PC-3 (cell line): ENCODE measurements around the gene RNF14. TPM values are rescaled to one million over a fixed set of nuclear protein-coding genes. Genes with fewer than 3 reads are reported as not detected.
A peak's percentile ranks its signal among the peaks of the same experiment; 100 is the strongest.

Experiments
- ATAC-seq: fragments of 200-7000 bp; cut with Tn5 transposase; 2 replicates; pipeline ENCODE4 v1.9.1; 2020; ENCODE audit warnings: mild to moderate bottlenecking, moderate library complexity
- BruUV-seq: library from RNA; stranded (reverse); fragments of 400-500 nt; replicated peaks from 2 replicates; lab custom pipeline; 2021; lab: Mats Ljungman, UMichigan
- CTCF ChIA-PET: fragments of 300-600 bp; sonication (Branson Sonifier 250); formaldehyde crosslinking; loops from one replicate; lab custom pipeline; 2022; ENCODE audit warnings: antibody characterized with exemption; lab: Charles Lee
- POLR2A ChIA-PET: fragments of 300-600 bp; sonication (Branson Sonifier 250); formaldehyde crosslinking; loops from one replicate; lab custom pipeline; 2022; ENCODE audit warnings: antibody characterized with exemption; ENCODE audit not compliant: unreplicated experiment; lab: Charles Lee
- DNase-seq: peaks from one replicate; pipeline ENCODE4 v3.0.0-alpha.2; 2015
- H2AFZ ChIP-seq: fragments of 300-600 bp; sonication (generic); 2 replicates; pipeline ENCODE4 v1.6.0; 2016; ENCODE audit warnings: antibody characterized with exemption, low read length
- H3F3A ChIP-seq: fragments of 300-600 bp; sonication (generic); one replicate; pipeline ENCODE4 v1.6.0; 2017; ENCODE audit warnings: antibody characterized with exemption, low read length, control low read depth, mild to moderate bottlenecking; ENCODE audit not compliant: unreplicated experiment
- H3K27ac ChIP-seq: fragments of 300-600 bp; sonication (generic); 2 replicates; pipeline ENCODE4 v1.5.1; 2016; ENCODE audit warnings: mild to moderate bottlenecking, low read length
- H3K27me3 ChIP-seq: fragments of 300-600 bp; sonication (generic); 2 replicates; pipeline ENCODE4 v1.6.1; 2016; ENCODE audit warnings: low read length, mixed read lengths
- H3K36me3 ChIP-seq: fragments of 300-600 bp; sonication (generic); 2 replicates; pipeline ENCODE4 v1.6.1; 2016; ENCODE audit warnings: low read depth, mixed run types, low read length, mixed read lengths
- H3K4me1 ChIP-seq: fragments of 300-600 bp; sonication (generic); 2 replicates; pipeline ENCODE4 v1.5.1; 2016; ENCODE audit warnings: low read length; ENCODE audit not compliant: insufficient read depth
- H3K4me2 ChIP-seq: fragments of 300-600 bp; sonication (generic); 2 replicates; pipeline ENCODE4 v1.6.0; 2016; ENCODE audit warnings: low read length
- H3K4me3 ChIP-seq: fragments of 300-600 bp; sonication (generic); 2 replicates; pipeline ENCODE4 v1.5.1; 2016; ENCODE audit warnings: mild to moderate bottlenecking, low read length, mixed read lengths
- H3K79me2 ChIP-seq: fragments of 300-600 bp; sonication (generic); 2 replicates; pipeline ENCODE4 v1.6.1; 2017; ENCODE audit warnings: low read length, mixed read lengths
- H3K9ac ChIP-seq: fragments of 300-600 bp; sonication (generic); 2 replicates; pipeline ENCODE4 v1.6.0; 2016; ENCODE audit warnings: mild to moderate bottlenecking, low read length
- H3K9me2 ChIP-seq: fragments of 300-600 bp; sonication (generic); replicated peaks from 2 replicates; pipeline ENCODE4 v1.6.1; 2016; ENCODE audit warnings: mixed run types, low read length, mixed read lengths
- H3K9me3 ChIP-seq: fragments of 300-600 bp; sonication (generic); 2 replicates; pipeline ENCODE4 v1.6.1; 2016; ENCODE audit warnings: low read length, mixed read lengths
- H4K20me1 ChIP-seq: fragments of 300-600 bp; sonication (generic); 2 replicates; pipeline ENCODE4 v1.6.1; 2016; ENCODE audit warnings: low read length, mixed read lengths
- EZH2 ChIP-seq: fragments of 300-600 bp; sonication (generic); IDR thresholded peaks from one replicate; pipeline ENCODE4 v1.6.1; 2017; ENCODE audit warnings: antibody characterized with exemption, mild to moderate bottlenecking, low read length; ENCODE audit not compliant: unreplicated experiment
- EZH2phosphoT487 ChIP-seq: fragments of 300-600 bp; sonication (generic); IDR thresholded peaks from 2 replicates; pipeline ENCODE4 v1.6.1; 2018; ENCODE audit warnings: mild to moderate bottlenecking, antibody characterized with exemption, low read length, borderline replicate concordance
- intact Hi-C: fragments of 100-400 bp; cut with micrococcal nuclease; formaldehyde crosslinking; loops from 2 replicates; pipeline ENCODE4 v1.9.0; 2023
- total RNA-seq: library from RNA; depleted of rRNA; stranded (reverse); fragments of >200 nt; gene quantifications from 2 replicates; pipeline ENCODE4 v1.2.3, GENCODE V29; 2014
- TF ChIP-seq, protein P1 (sequence below): fragments of 300-600 bp; sonication (generic); conservative IDR thresholded peaks from 2 replicates; pipeline ENCODE4 v1.5.1; 2017; ENCODE audit warnings: antibody characterized with exemption, low read depth, mild to moderate bottlenecking, low read length

Gene RNF14
- total RNA-seq, 1 experiment from 2014 or later: 32.1 TPM

- H3K4me3 ChIP-seq: no peak overlapping the region
- ChIA-PET CTCF (no interaction called here), POLR2A (no interaction called here)
- no peak overlapping the region for H3K4me2 ChIP-seq
- peaks cover 14% of the 10 kb centered on the region for H3K4me1 ChIP-seq
- no peaks in the 10 kb centered on the region for H3K9me3 ChIP-seq
- BruUV-seq: no TSS peak
- no peak overlapping the region for H2AFZ ChIP-seq
- H3K27me3 ChIP-seq: no peaks in the 10 kb centered on the region
- TF ChIP-seq EZH2phosphoT487 (no peak), EZH2 (no peak)
- TF ChIP-seq, protein P1, sequence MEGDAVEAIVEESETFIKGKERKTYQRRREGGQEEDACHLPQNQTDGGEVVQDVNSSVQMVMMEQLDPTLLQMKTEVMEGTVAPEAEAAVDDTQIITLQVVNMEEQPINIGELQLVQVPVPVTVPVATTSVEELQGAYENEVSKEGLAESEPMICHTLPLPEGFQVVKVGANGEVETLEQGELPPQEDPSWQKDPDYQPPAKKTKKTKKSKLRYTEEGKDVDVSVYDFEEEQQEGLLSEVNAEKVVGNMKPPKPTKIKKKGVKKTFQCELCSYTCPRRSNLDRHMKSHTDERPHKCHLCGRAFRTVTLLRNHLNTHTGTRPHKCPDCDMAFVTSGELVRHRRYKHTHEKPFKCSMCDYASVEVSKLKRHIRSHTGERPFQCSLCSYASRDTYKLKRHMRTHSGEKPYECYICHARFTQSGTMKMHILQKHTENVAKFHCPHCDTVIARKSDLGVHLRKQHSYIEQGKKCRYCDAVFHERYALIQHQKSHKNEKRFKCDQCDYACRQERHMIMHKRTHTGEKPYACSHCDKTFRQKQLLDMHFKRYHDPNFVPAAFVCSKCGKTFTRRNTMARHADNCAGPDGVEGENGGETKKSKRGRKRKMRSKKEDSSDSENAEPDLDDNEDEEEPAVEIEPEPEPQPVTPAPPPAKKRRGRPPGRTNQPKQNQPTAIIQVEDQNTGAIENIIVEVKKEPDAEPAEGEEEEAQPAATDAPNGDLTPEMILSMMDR: no peak
- H3K79me2 ChIP-seq: peaks cover 26% of the 10 kb centered on the region
- no peak overlapping the region for H3K27ac ChIP-seq
- H3K9ac ChIP-seq: no peak overlapping the region
- no peak for DNase-seq
- no peaks in the 10 kb centered on the region for H3K9me2 ChIP-seq
- ATAC-seq: no peak
- H4K20me1 ChIP-seq: no peaks in the 10 kb centered on the region
- intact Hi-C loops: no loop called here
- H3K36me3 ChIP-seq: no peaks in the 10 kb centered on the region
- H3F3A ChIP-seq: no peaks in the 10 kb centered on the region
Measured at GRCh38 chr5:141966963-141967333, 2.0 kb upstream of the RNF14 start.

- Histone ChIP-seq H2AFZ (no peak overlapping the region), H3K36me3 (peaks cover 7% of the 10 kb centered on the region), H4K20me1 (no peaks in the 10 kb centered on the region), H3K9ac (peak overlapping the region; percentile 90), H3K79me2 (peaks cover 44% of the 10 kb centered on the region), H3K4me2 (peak overlapping the region; percentile 74), H3K9me3 (no peaks in the 10 kb centered on the region), H3K9me2 (no peaks in the 10 kb centered on the region), H3F3A (no peaks in the 10 kb centered on the region), H3K27ac (no peak overlapping the region), H3K27me3 (no peaks in the 10 kb centered on the region), H3K4me1 (peaks cover 32% of the 10 kb centered on the region), H3K4me3 (peak overlapping the region; percentile 78)
- peak; percentile 16 for DNase-seq
- ChIA-PET CTCF (interaction anchor here (0.6 to 1.4 kb wide), 3 partner anchors 278 to 675 kb away, joined by 3 to 4 read pairs (median 3); no protein-coding TSS in a partner anchor), POLR2A (interaction anchor here (0.7 to 1.0 kb wide), 2 partner anchors 46 to 150 kb away, joined by 3 read pairs; partner anchors contain the start of gene DELE1)
- intact Hi-C loops: loop anchor here (2.0 kb wide), 1 partner anchor 277 kb away; no protein-coding TSS in a partner anchor
- no peak for ATAC-seq
- TF ChIP-seq, protein P1: no peak
- no peak for TF ChIP-seq EZH2
- TF ChIP-seq EZH2phosphoT487: no peak
- BruUV-seq: no TSS peak
Measured at GRCh38 chr5:141969783-141970771, 1.2 kb downstream of the RNF14 start.
